Measurements from ENCODE around the gene RNF166. TPM values are rescaled to one million over a fixed set of nuclear protein-coding genes. Genes with fewer than 3 reads are reported as not detected.

Gene RNF166
- total and polyA plus RNA-seq, 2 of the 13 experiments (the other 11 are each of a cell fraction or from before 2014, with no cell fraction given): 21.4 to 23.0 TPM

GRCh38 chr16:88662843-88663606 lies 43.2 kb downstream of the RNF166 start, which contains the start of gene MVD (continued):
- 0 out of 2 replicates have a peak, but pooled peaks have one; percentile 51 for TF ChIP-seq ZNF841 (CRISPR knock-in tag; IDR thresholded peaks at IDR 0.05; ENCODE audit: borderline replicate concordance)
- TF ChIP-seq ZNF558 (CRISPR knock-in tag; IDR thresholded peaks at IDR 0.05; ENCODE audit: borderline replicate concordance): peak; percentile 63; the same call in 1 of the 2 replicates
- TF ChIP-seq CENPT (CRISPR knock-in tag; IDR thresholded peaks at IDR 0.05; ENCODE audit: low read depth): peak; percentile 85; the same call in 1 of the 2 replicates
- TF ChIP-seq RFX3 (CRISPR knock-in tag; IDR thresholded peaks at IDR 0.05): no peak
- no peak for TF ChIP-seq PCBP1 (IDR thresholded peaks at IDR 0.05; ENCODE audit: borderline replicate concordance, low read depth, low read length)
- peak; percentile 7; the same call in 1 of the 2 replicates for TF ChIP-seq HNF4G (IDR thresholded peaks at IDR 0.05; ENCODE audit: borderline replicate concordance, low read depth, low read length)
- TF ChIP-seq HNF4G (CRISPR knock-in tag; IDR thresholded peaks at IDR 0.05; ENCODE audit: borderline replicate concordance, low read depth): peak; percentile 27; the same call in 1 of the 2 replicates
- TF ChIP-seq REL (CRISPR knock-in tag; conservative IDR thresholded peaks at IDR 0.05): peak; percentile 84
- no peak for TF ChIP-seq MTA3 (CRISPR knock-in tag; IDR thresholded peaks at IDR 0.05)
- TF ChIP-seq KAT7 (CRISPR knock-in tag; IDR thresholded peaks at IDR 0.05; ENCODE audit: borderline replicate concordance): peak; percentile 79; the same call in 1 of the 2 replicates
- TF ChIP-seq ZNF788 (CRISPR knock-in tag; IDR thresholded peaks at IDR 0.05; ENCODE audit: borderline replicate concordance): peak; percentile 90
- no peak for TF ChIP-seq EZH2 (conservative IDR thresholded peaks at IDR 0.05; ENCODE audit: low read depth, low read length)
- peak; percentile 90 for TF ChIP-seq KDM3A (CRISPR knock-in tag; IDR thresholded peaks at IDR 0.05; ENCODE audit: low read depth)
- TF ChIP-seq ZNF251 (CRISPR knock-in tag; IDR thresholded peaks at IDR 0.05): peak; percentile 89; the same call in 1 of the 2 replicates
- no peak; the same call in 1 of the 2 replicates for TF ChIP-seq ZSCAN12 (CRISPR knock-in tag; IDR thresholded peaks at IDR 0.05)
- peak; percentile 92 for TF ChIP-seq RXRA (CRISPR knock-in tag; IDR thresholded peaks at IDR 0.05)
- peak; percentile 62; the same call in 1 of the 2 replicates for TF ChIP-seq CCDC6 (CRISPR knock-in tag; IDR thresholded peaks at IDR 0.05)
- no peak for TF ChIP-seq ZNF296 (CRISPR knock-in tag; conservative IDR thresholded peaks at IDR 0.05)
- peak; percentile 91 for TF ChIP-seq IRX3 (CRISPR knock-in tag; IDR thresholded peaks at IDR 0.05; ENCODE audit: borderline replicate concordance, low read depth)
- TF ChIP-seq ZFP91 (CRISPR knock-in tag; IDR thresholded peaks at IDR 0.05; ENCODE audit: borderline replicate concordance): peak; percentile 92
- TF ChIP-seq ZNF616 (CRISPR knock-in tag; IDR thresholded peaks at IDR 0.05; ENCODE audit: low read depth): peak; percentile 30
- TF ChIP-seq FOXP4 (CRISPR knock-in tag; IDR thresholded peaks at IDR 0.05): peak; percentile 12
- TF ChIP-seq YEATS2 (CRISPR knock-in tag; IDR thresholded peaks at IDR 0.05; ENCODE audit: borderline replicate concordance): peak; percentile 82
- TF ChIP-seq ATRX (CRISPR knock-in tag; IDR thresholded peaks at IDR 0.05; ENCODE audit: borderline replicate concordance): no peak
- no peak for TF ChIP-seq NFRKB (IDR thresholded peaks at IDR 0.05)
- TF ChIP-seq PTBP1 (IDR thresholded peaks at IDR 0.05; ENCODE audit: low read depth, low read length, poor library complexity, severe bottlenecking): peak; percentile 44
- TF ChIP-seq ATF7 (IDR thresholded peaks at IDR 0.05): no peak
- TF ChIP-seq ATF7 (CRISPR knock-in tag; IDR thresholded peaks at IDR 0.05): peak; percentile 67; the same call in 1 of the 2 replicates
